ENCODE results near the gene CCDC66.

The CCDC66 gene

DNA sequence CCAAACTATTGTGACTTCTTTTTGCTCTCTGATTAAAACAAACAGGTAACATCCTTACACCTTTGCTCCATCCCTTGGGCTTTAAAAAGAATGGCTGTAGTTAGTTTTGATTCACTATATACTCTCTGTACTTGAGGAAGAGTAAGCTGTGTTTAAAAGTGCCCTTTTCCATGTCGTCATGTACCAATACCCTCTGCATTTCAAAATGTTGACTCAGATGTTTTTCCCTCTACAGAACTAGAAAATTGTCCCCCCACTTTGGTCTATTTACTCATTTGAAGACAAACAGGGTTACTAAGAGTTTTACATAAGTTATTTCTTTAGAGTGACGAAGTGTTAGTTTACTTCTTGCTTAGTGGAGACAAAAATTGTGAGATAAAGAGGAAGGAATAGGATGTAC, 63.4 kb downstream of the CCDC66 start:
- in situ Hi-C loops (cut with HindIII; ENCODE audit: low sequenced_read_pairs): loop anchor here (10.0 kb wide), 1 partner anchor 56 kb away; no protein-coding TSS in a partner anchor

GRCh38 chr3:56621681-56622080, 64.7 kb downstream of the CCDC66 start:
- in situ Hi-C loops (cut with HindIII; ENCODE audit: low sequenced_read_pairs): loop anchor here (10.0 kb wide), 1 partner anchor 57 kb away; no protein-coding TSS in a partner anchor

- in situ Hi-C loops (cut with HindIII; ENCODE audit: low sequenced_read_pairs): loop anchor here (10.0 kb wide), 1 partner anchor 58 kb away; no protein-coding TSS in a partner anchor
These were observed 65.4 kb downstream of the CCDC66 start for GRCh38 chr3:56622381-56622780.

- in situ Hi-C loops (cut with HindIII; ENCODE audit: low sequenced_read_pairs): loop anchor here (10.0 kb wide), 1 partner anchor 60 kb away; no protein-coding TSS in a partner anchor
These were observed 67.8 kb downstream of the CCDC66 start for GRCh38 chr3:56624725-56625124.

- in situ Hi-C loops (cut with HindIII; ENCODE audit: low sequenced_read_pairs): loop anchor here (10.0 kb wide), 1 partner anchor 64 kb away; no protein-coding TSS in a partner anchor
These were observed 72.1 kb downstream of the CCDC66 start for GRCh38 chr3:56629047-56629446.

GRCh38 chr3:56629451-56629850, 72.5 kb downstream of the CCDC66 start:
- in situ Hi-C loops (cut with HindIII; ENCODE audit: low sequenced_read_pairs): loop anchor here (10.0 kb wide), 1 partner anchor 65 kb away; no protein-coding TSS in a partner anchor

GRCh38 chr3:56630966-56631365, 74.0 kb downstream of the CCDC66 start:
- in situ Hi-C loops (cut with HindIII; ENCODE audit: low sequenced_read_pairs): no loop called here

- in situ Hi-C loops (cut with HindIII; ENCODE audit: low sequenced_read_pairs): no loop called here
These were observed 76.2 kb downstream of the CCDC66 start for GRCh38 chr3:56633181-56633580.

DNA sequence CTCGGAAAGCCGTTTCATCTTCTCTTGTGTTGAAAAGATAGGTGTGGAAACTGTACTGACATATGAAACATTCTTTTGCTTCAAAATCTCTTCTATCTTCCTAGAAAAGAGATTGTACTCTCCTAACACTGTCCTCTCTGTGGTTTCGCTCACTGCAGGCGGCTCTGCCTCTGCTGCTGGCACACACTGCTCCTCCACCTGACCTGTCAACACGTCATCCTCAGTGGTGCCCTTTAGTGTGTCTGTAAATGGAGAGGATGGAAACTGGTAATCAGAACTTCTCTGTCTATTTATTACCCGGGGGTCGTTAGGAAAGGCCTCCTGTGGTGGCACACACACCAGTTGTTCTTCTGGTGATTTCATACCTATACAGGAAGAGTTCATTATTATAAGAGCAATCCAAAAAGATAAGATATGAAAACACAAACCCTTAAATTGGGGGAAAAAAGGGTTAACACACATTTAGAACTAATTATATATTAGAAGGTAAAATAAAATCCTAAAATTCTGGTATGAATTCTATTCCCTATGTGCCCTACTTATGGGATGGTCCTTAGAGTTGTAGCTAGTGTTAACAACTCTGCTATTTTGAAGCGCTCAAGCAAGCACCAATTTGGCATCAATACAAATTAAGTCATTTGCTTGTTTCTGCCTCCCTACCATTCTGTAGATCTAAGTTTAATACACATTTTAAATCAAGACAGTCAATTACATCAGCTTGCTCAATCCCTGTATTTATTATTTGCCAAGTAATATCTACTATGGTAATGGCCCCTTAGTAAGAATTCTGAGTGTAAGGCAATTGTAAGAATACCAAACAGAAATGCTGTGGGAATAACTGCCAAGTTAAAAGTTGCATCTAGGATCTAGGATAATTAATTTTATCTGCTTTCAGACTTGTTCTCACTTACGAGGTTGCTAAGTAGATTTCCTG, 76.9 kb downstream of the CCDC66 start:
- in situ Hi-C loops (cut with HindIII; ENCODE audit: low sequenced_read_pairs): no loop called here

- in situ Hi-C loops (cut with HindIII; ENCODE audit: low sequenced_read_pairs): no loop called here
These were observed 88.4 kb downstream of the CCDC66 start for GRCh38 chr3:56645407-56645806.

DNA sequence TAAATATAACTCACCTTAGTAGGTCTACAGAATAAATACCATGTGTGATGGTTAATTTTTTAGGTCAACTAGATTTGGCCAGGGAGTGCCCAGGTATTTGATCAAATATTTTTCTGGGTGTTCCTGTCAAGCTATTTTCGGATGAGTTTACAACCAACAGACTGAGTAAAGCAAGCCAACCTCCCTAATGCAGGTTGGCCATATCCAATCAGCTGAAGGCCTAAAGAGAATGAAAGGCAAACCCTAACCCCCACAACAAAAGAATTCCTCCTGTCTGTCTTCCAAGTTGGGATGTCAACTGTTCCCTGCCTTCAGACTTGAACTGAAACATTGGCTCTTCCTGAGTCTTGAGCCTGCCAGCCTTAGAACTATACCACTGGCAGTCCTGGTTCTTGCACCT, 97.5 kb downstream of the CCDC66 start:
- in situ Hi-C loops (cut with HindIII; ENCODE audit: low sequenced_read_pairs): no loop called here

DNA sequence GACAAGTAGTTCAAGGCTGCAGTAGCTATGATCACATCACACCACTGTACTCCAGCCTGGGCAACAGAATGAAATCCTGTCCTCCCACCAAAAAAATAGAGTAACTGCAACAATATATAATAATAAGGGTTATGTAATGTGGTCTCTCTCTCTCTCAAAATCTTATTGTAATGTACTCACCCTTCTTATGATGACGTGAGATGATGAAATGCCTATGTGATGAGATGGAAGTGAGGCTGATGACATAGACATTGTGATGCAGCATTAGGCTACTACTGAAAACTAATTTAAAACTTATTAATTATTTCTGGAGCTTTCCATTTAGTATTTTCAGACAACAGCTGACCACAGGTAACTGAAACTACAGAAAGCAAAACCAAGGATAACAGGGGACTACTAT, 98.7 kb downstream of the CCDC66 start:
- in situ Hi-C loops (cut with HindIII; ENCODE audit: low sequenced_read_pairs): no loop called here

- in situ Hi-C loops (cut with HindIII; ENCODE audit: low sequenced_read_pairs): no loop called here
These were observed 107.8 kb downstream of the CCDC66 start for GRCh38 chr3:56664823-56665222.

DNA sequence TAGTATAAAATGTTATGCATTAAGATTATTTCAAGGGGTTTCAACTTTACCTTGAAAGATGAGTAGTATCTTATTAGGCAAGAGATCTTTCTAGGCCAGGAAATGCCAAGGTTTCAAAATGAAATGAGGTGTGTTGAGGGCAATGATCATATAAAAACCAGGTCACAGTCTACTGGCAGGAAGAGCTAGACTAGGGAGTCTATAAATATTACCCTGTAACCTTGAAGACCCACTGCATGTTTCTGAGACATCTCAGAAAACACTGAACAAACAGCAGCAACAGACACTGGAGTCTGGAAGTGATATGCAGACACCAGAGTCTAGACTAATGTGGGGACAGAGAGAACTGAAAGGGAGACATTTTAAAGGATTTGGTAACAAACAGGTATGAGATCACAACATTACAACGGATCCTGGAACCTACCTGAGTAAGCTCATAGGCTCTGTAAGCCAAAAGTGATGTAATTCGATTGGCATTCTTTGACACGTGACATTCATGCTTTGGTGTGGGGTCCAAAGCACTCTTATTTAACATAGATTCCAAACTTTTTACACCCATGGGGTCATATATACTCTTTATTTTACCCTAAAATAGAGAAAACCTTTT, 111.1 kb downstream of the CCDC66 start:
- in situ Hi-C loops (cut with HindIII; ENCODE audit: low sequenced_read_pairs): no loop called here
